HUES64 (cell line): Measurements from ENCODE around the gene ADGRL3.
"Not testable (repeated sequence)": the region's sequence is repeated elsewhere in the genome, so short reads cannot be mapped to it uniquely, and the experiment has no call there.

Experiments
- H3K27ac ChIP-seq: 2 replicates; pipeline ENCODE4 v1.7.0; 2013; ENCODE audit warnings: low read depth, low read length, inconsistent platforms
- H3K27me3 ChIP-seq: 2 replicates; pipeline ENCODE4 v1.6.1; 2013; ENCODE audit warnings: mild to moderate bottlenecking, low read length; ENCODE audit not compliant: insufficient read depth
- H3K36me3 ChIP-seq: 2 replicates; pipeline ENCODE4 v1.6.1; 2013; ENCODE audit warnings: mild to moderate bottlenecking, low read length; ENCODE audit not compliant: insufficient read depth
- H3K4me1 ChIP-seq: 2 replicates; pipeline ENCODE4 v1.6.1; 2013; ENCODE audit warnings: mild to moderate bottlenecking, low read length, moderate library complexity; ENCODE audit not compliant: insufficient read depth
- H3K4me3 ChIP-seq: 2 replicates; pipeline ENCODE4 v1.5.1; 2013; ENCODE audit warnings: mild to moderate bottlenecking, low read length, moderate library complexity
- H3K9ac ChIP-seq: 2 replicates; pipeline ENCODE4 v1.6.1; 2013; ENCODE audit warnings: mild to moderate bottlenecking, low read depth, low read length
- H3K9me3 ChIP-seq: 2 replicates; pipeline ENCODE4 v1.6.1; 2013; ENCODE audit warnings: low read depth, low read length; ENCODE audit not compliant: insufficient read depth
- WGBS: fragments of 150-250, 120-280 bp; methylation state at CpG from one replicate; pipeline ENCODE4 v1.1.7; 2013; ENCODE audit warnings: missing lambda C conversion rate; 5-methylcytosine and 5-hydroxymethylcytosine counted together

The ADGRL3 gene

GRCh38 chr4:61716426-61716825 lies 516.3 kb downstream of the ADGRL3 start:
- H3K27ac ChIP-seq: no peak overlapping the region
- H3K9me3 ChIP-seq: no peaks in the 10 kb centered on the region
- WGBS: 96% methylated on average over 4 of the region's 6 CpGs

GRCh38 chr4:61723492-61723891 lies 523.4 kb downstream of the ADGRL3 start:
- Histone ChIP-seq H3K36me3 (no peaks in the 10 kb centered on the region), H3K27me3 (no peaks in the 10 kb centered on the region), H3K4me1 (peaks cover 30% of the 10 kb centered on the region), H3K4me3 (no peak overlapping the region), H3K9ac (no peak overlapping the region), H3K27ac (no peak overlapping the region), H3K9me3 (no peaks in the 10 kb centered on the region)
- WGBS: 81% methylated on average over 5 of the region's 7 CpGs

More at GRCh38 chr4:61716426-61716825, 516.3 kb downstream of the ADGRL3 start:
- no peak overlapping the region for H3K4me3 ChIP-seq
- H3K9ac ChIP-seq: no peak overlapping the region
- peaks cover 24% of the 10 kb centered on the region for H3K4me1 ChIP-seq
- no peaks in the 10 kb centered on the region for H3K27me3 ChIP-seq
- no peaks in the 10 kb centered on the region for H3K36me3 ChIP-seq

- H3K36me3 ChIP-seq: no peaks in the 10 kb centered on the region
- H3K4me3 ChIP-seq: no peak overlapping the region
- H3K4me1 ChIP-seq: peaks cover 16% of the 10 kb centered on the region
- no peaks in the 10 kb centered on the region for H3K27me3 ChIP-seq
- H3K9me3 ChIP-seq: no peaks in the 10 kb centered on the region
- no peak overlapping the region for H3K9ac ChIP-seq
- 92% methylated on average over 2 of the region's 2 CpGs for WGBS
- no peak overlapping the region for H3K27ac ChIP-seq
These were observed 527.2 kb downstream of the ADGRL3 start for GRCh38 chr4:61727286-61727685.

GRCh38 chr4:61734409-61734808 lies 534.3 kb downstream of the ADGRL3 start:
- WGBS: 83% methylated on average over 1 of the region's 2 CpGs
- Histone ChIP-seq H3K27me3 (no peaks in the 10 kb centered on the region), H3K36me3 (peaks cover 59% of the 10 kb centered on the region), H3K4me1 (no peaks in the 10 kb centered on the region), H3K9me3 (no peaks in the 10 kb centered on the region), H3K4me3 (no peak overlapping the region), H3K27ac (no peak overlapping the region), H3K9ac (no peak overlapping the region)

GRCh38 chr4:61739887-61740286 lies 539.8 kb downstream of the ADGRL3 start:
- Histone ChIP-seq H3K27ac (no peak overlapping the region; the same call in 1 of the 2 replicates), H3K36me3 (peaks cover 96% of the 10 kb centered on the region), H3K9ac (no peak overlapping the region), H3K9me3 (peaks cover 20% of the 10 kb centered on the region), H3K4me1 (peaks cover 12% of the 10 kb centered on the region), H3K4me3 (no peak overlapping the region), H3K27me3 (no peaks in the 10 kb centered on the region)

GRCh38 chr4:61740886-61741285 lies 540.8 kb downstream of the ADGRL3 start:
- no peak overlapping the region for H3K9ac ChIP-seq
- WGBS: 86% methylated on average over 2 of the region's 4 CpGs
- H3K27me3 ChIP-seq: no peaks in the 10 kb centered on the region
- peaks cover 87% of the 10 kb centered on the region for H3K36me3 ChIP-seq
- no peak overlapping the region for H3K27ac ChIP-seq
- peaks cover 20% of the 10 kb centered on the region for H3K9me3 ChIP-seq
- peaks cover 12% of the 10 kb centered on the region for H3K4me1 ChIP-seq
- no peak overlapping the region for H3K4me3 ChIP-seq

- peaks cover 85% of the 10 kb centered on the region for H3K36me3 ChIP-seq
- H3K9ac ChIP-seq: no peak overlapping the region
- WGBS: 98% methylated on average over 4 of the region's 4 CpGs
- no peak overlapping the region; the same call in 1 of the 2 replicates for H3K27ac ChIP-seq
- H3K27me3 ChIP-seq: no peaks in the 10 kb centered on the region
- H3K4me3 ChIP-seq: no peak overlapping the region
- peaks cover 20% of the 10 kb centered on the region for H3K9me3 ChIP-seq
- H3K4me1 ChIP-seq: peaks cover 12% of the 10 kb centered on the region
These were observed 541.4 kb downstream of the ADGRL3 start for GRCh38 chr4:61741327-61742096.

GRCh38 chr4:61750810-61751209 lies 550.7 kb downstream of the ADGRL3 start:
- H3K9me3 ChIP-seq: peaks cover 41% of the 10 kb centered on the region
- no peaks in the 10 kb centered on the region for H3K4me1 ChIP-seq
- H3K9ac ChIP-seq: no peak overlapping the region
- no peaks in the 10 kb centered on the region for H3K27me3 ChIP-seq
- H3K36me3 ChIP-seq: peaks cover 49% of the 10 kb centered on the region
- H3K4me3 ChIP-seq: no peak overlapping the region
- H3K27ac ChIP-seq: no peak overlapping the region
- 97% methylated on average over 5 of the region's 5 CpGs for whole genome bisulfite sequencing

- no peak overlapping the region for H3K9ac ChIP-seq
- H3K4me3 ChIP-seq: no peak overlapping the region
- no peaks in the 10 kb centered on the region for H3K4me1 ChIP-seq
- H3K27me3 ChIP-seq: no peaks in the 10 kb centered on the region
- H3K27ac ChIP-seq: no peak overlapping the region
- peaks cover 39% of the 10 kb centered on the region for H3K9me3 ChIP-seq
- peaks cover 45% of the 10 kb centered on the region for H3K36me3 ChIP-seq
- WGBS: 92% methylated on average over 2 of the region's 2 CpGs
These were observed 552.5 kb downstream of the ADGRL3 start for GRCh38 chr4:61752617-61753016.

GRCh38 chr4:61753739-61754138 lies 553.6 kb downstream of the ADGRL3 start:
- Histone ChIP-seq H3K27ac (no peak overlapping the region), H3K4me1 (no peaks in the 10 kb centered on the region), H3K4me3 (no peak overlapping the region), H3K9me3 (peaks cover 46% of the 10 kb centered on the region), H3K27me3 (no peaks in the 10 kb centered on the region), H3K9ac (no peak overlapping the region), H3K36me3 (peaks cover 45% of the 10 kb centered on the region)
- 97% methylated on average over 3 of the region's 3 CpGs for WGBS

- Histone ChIP-seq H3K9me3 (peaks cover 58% of the 10 kb centered on the region), H3K36me3 (peaks cover 55% of the 10 kb centered on the region)
- H3K4me3 ChIP-seq, H3K27me3 ChIP-seq, H3K4me1 ChIP-seq, H3K27ac ChIP-seq, H3K9ac ChIP-seq: not testable (repeated sequence)
- 96% methylated on average over 4 of the region's 5 CpGs for WGBS
These were observed 556.8 kb downstream of the ADGRL3 start for GRCh38 chr4:61756937-61757336.

- 82% methylated on average over 1 of the region's 1 CpG for WGBS
- H3K4me3 ChIP-seq, H3K27ac ChIP-seq, H3K9ac ChIP-seq, H3K4me1 ChIP-seq, H3K27me3 ChIP-seq: not testable (repeated sequence)
- Histone ChIP-seq H3K36me3 (peaks cover 55% of the 10 kb centered on the region), H3K9me3 (peaks cover 61% of the 10 kb centered on the region)
These were observed 557.9 kb downstream of the ADGRL3 start for GRCh38 chr4:61757983-61758382.
